GM11168 (cell line): ENCODE results near the gene PDZD4.
"Not testable (repeated sequence)": the region's sequence is repeated elsewhere in the genome, so short reads cannot be mapped to it uniquely, and the experiment has no call there.

ENCODE experiments used
- in situ Hi-C: fragments of 300-500 bp; cut with MboI; formaldehyde crosslinking; loops from one replicate; pipeline ENCODE4 v1.12.0; 2022; ENCODE audit warnings: low sequenced_read_pairs; ENCODE audit not compliant: unreplicated experiment

Gene PDZD4

DNA sequence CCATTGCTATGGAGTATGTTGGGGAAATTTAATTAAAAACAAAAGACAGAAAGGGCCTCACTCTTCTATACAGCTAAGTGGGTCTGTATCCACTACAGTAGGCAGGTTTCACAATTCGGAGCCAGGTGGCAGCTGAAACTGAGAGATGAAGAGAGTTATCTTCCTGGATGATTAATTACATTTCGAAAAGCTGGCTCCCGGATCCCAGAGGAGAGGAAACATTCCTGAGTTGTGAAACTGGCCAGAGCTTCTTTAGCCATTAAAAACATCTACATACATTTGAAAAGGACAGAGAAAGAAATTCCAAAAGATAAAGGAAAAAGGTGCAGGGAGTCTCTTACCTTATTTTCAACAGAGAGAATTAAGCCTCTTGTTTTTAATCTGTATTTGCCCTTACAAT lies 15.5 kb upstream of the PDZD4 start:
- in situ Hi-C loops: no loop called here

- in situ Hi-C loops: no loop called here
Observed at GRCh38 chrX:153845195-153845594, 14.9 kb upstream of the PDZD4 start.

DNA sequence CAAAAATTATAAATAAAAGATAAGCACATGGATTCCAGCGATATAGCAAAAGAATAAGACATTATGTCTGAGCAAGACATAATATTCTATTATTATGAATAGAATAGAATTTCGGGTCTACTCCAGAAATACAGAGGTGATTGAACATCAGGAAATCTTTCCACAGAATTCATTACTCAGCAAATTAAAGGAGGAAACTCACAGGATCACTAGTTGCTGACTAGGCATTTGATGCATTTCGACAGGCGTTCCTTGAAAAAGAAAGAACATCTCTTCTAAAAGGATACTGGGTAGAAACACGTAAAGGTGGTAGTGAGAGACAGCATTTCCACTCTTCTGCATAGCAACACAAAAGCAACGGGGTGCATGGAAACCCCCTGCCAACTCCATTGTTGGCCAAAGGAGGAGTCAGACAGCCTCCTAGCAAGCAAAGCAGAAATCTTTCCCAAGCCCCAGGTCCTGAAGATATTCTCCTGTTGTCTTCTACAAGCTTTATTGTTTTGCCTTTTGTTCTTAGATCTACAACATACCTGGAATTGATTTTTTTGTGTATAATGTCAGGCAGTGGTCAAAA lies 14.3 kb upstream of the PDZD4 start:
- in situ Hi-C loops: no loop called here

DNA sequence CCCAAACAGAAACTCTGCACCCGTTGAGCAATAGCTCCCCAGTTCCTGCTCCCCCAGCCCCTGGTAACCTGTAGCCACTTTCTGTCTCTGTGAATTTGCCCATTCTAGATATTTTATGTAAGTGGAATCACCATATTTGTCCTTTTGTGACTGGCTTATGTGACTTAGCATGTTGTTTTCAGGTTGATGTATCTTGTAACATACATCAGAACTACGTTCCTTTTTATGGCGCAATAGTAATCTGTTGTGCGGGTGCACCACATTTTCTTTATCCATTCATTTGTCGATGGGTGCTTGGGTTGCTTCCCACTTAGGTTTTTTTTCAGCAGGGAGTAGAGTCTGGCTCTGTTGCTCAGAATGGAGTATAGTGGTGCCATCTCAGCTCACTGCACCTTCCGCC lies 6.6 kb upstream of the PDZD4 start:
- in situ Hi-C loops: no loop called here

DNA sequence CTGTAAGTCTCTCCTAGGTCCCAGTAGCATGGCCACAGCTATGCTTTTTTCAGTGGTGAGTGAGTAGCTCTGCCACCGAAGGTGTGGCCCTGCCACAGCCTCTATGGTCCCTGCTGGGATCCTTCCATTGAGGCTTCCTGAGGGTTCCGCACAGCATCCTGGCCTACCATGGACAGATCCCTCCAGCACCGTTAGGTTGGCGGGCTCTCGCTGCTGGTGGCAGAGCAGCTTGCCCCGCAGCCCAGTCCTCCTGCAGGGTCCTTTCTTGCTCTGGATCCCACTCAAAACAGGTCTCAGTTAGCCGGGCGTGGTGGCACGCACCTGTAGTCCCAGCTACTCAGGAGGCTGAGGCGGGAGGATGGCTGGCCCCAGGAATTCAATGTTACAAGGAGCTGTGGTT lies 2.4 kb upstream of the PDZD4 start:
- in situ Hi-C loops: no loop called here

DNA sequence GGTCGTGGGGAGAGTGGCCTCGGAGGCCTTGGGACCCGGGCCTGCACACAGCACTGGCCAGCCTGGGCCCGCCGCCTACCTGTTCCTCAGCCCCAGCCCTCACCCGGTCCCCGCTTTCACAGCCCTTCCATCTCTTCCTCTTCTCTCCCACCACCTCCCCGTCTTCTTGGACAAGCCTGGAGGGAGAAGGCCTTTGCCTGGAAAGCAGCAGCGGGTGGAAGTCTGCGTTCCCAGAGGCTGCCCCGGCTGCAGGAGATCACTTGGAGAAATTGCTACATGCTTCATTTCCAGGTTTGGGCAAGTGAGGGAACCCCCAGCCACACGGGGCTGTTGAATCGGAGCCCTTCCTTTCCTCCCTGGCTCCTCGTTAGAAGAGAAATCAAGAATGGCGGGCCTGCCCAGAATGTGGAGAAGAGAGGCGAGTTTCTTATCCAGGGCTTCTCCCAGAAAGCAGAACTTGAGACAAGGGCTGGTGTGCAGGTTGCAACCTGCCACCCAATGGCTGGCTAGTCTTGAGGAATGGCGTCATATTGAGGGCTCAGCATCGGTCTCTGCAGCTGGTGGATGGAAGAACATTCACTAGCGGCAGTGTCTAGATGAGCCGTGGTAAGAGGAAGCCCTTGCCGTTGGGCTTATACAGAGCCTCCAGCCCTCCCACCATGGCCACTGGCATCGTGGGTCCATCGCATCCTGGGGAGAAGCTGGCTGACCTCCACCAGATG lies 1.2 kb upstream of the PDZD4 start:
- in situ Hi-C loops: no loop called here

DNA sequence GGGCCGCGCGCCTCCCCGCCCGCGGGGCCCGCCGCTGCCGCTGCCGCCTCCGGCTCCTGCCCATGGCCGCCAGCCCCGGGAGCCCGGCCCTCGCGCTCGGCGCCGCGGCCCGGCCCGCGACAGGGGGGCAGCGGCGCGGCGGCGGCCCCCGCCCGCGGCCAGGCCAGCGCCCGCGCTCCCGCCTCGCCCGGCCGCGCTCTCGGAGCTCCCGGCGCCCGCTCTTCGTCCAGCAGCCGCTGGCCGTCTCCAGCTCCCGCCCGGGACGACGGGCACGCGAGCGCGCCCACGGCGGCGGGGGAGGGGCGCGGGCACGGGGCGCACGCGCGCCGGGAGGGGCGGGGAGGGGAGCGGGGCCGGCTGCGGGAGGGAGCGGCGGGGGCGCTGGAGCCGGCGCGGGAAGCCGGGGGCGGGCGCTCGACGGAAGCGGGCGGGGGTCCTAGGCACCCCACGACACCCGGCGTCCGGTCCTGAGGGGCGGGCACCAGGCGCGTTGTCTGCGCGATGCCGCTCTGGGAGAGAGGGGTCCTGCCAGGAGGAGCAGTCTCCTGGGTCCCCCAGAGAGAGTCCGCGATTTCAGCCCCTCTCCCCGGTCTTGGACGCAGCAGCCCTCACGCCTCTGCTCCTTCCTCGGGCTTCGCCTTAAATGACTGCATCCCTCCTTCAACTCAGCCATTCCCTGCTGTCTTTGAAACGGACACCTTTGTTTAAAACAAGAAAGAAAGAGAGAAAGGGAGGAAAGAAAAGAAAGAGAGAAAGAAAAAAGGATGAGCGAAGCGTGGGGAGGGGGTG lies 490 bp upstream of the PDZD4 start:
- in situ Hi-C loops: no loop called here

- in situ Hi-C loops: no loop called here
Observed at GRCh38 chrX:153829549-153829798, 870 bp downstream of the PDZD4 start.

DNA sequence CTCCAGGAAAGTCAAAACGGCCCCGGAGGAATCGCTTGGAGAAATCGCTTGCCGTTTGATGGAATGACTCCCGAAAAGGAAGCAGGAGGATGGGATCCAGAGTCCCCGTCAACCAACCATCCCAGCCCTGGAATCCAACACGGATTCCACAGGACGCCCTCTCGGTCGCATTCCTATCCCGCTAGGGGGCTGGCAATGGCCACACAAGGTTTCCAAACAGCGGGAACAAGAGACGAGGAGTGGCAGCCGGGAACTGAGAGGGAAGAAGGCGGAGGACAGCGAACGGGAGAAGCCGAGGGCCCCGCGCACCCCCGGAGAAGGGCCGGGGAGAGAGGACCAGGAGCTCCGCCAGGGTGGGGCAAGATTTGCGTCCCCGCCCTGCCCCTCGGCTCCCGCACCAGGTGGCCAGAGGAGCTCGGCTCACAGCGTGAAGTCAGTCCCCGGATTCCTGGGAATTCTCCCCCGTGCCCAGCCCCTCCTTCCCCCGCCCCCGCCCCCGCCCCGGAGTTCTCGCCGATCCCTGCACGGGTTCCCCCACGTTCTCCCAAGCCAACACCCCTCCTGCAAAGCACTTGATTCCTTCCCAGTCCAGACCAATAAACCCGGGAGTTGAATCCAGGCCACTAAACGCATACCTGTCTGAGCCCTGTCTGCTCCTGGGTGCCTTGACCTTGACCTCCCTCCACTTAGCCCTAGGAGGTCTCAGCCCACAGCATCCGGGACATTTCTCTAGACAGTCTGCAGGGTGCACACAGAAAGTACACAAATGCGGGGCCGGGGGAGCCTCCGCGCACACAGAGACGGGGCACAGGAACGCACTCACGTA lies 1.4 kb downstream of the PDZD4 start:
- in situ Hi-C loops: no loop called here

DNA sequence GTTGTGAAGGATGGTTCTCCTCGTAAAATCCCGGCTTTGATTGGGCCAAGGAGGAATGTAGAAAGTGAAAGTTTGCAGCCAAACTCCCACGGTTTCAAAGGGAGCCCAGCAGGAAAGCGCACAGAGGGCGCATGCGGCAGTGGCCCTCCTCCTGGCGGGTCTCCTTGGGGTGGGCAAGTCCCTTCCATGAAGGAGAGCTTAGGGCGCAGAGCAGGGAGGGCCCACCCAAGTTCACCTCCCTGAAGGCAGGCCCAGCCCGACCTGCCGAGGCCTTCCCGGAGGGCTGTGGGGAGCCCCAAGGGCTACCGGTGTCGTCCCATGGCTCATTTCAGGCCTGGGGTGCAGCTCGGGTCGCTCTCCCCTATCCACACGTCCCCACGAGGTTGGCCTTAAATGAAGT lies 2.0 kb downstream of the PDZD4 start:
- in situ Hi-C loops: no loop called here

DNA sequence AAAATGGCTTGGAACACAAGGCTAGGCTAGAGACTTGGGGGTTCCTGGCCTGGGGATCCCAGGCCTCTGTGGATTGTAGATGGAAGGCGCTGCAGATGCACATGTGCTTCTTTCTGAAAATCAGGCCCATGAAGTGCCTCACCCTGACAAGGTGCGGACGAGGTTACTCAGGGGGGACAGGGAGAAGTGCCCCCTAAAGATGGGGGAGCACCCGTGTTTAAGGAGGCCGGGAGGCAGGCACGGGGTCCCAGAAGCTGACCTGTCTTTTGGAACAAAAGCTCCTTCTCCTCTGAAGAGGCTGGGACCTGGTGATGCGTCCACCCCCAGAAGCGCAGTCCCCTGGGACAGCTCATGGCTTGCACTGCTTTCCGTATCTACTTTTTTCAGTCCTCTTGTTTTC lies 2.4 kb downstream of the PDZD4 start:
- in situ Hi-C loops: no loop called here

- in situ Hi-C loops: no loop called here
Observed at GRCh38 chrX:153827016-153827415, 3.3 kb downstream of the PDZD4 start.

- in situ Hi-C loops: no loop called here
Observed at GRCh38 chrX:153825042-153825441, 5.3 kb downstream of the PDZD4 start.

- in situ Hi-C loops: no loop called here
Observed at GRCh38 chrX:153824348-153824747, 6.0 kb downstream of the PDZD4 start.

DNA sequence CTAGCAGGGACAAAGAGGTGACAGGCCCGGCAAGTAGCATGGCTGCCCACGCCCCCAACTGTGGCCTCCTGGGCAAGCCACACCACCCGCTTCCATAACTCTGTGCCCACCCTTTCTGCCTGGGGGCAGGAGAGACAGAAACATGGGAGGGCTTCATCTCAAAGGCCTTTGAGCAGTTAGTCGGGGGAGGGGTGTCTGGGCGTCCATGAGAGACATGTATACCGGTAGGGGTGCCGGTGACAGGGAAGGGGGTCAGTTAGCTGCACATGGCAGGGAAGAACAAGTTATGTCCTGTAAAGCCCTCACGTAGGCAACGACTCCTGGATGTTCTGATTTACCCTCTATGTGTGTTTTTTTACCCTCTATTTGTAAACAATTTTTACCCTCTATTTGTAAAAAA lies 9.3 kb downstream of the PDZD4 start:
- in situ Hi-C loops: no loop called here

- in situ Hi-C loops: no loop called here
Observed at GRCh38 chrX:153820601-153821000, 9.7 kb downstream of the PDZD4 start.

DNA sequence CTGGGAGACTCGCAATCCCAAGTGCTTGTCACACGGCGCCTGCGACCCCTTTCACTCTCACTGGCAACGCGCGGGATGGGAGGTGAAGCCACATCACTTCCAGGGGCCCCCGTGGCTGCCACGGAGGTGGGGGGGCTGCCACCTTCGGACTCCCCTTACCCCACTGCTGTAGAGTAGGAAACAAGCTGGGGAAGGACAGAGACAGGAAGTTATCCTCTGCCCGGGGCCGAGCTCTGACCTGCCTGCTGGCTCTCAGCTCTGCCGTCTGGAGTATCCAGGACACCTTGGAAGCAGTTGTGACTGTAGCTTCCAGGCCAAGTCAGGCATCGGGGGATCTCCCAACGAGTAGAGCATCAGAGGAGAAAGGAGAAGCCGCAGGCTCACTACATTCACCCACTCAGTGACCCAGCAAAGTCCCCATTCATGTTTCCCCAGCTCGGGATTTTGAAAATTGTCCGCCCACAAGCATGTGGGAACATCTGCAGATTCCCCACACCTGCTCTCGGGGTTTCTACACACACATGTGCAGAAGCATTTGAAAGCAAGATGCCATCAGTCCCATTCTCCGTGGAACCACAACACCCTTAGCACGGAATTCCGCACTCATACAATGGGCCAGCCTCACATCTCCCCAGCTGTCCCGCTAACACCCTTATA lies 10.8 kb downstream of the PDZD4 start:
- in situ Hi-C loops: no loop called here

GRCh38 chrX:153818571-153819383 lies 11.6 kb downstream of the PDZD4 start:
- in situ Hi-C loops: no loop called here

DNA sequence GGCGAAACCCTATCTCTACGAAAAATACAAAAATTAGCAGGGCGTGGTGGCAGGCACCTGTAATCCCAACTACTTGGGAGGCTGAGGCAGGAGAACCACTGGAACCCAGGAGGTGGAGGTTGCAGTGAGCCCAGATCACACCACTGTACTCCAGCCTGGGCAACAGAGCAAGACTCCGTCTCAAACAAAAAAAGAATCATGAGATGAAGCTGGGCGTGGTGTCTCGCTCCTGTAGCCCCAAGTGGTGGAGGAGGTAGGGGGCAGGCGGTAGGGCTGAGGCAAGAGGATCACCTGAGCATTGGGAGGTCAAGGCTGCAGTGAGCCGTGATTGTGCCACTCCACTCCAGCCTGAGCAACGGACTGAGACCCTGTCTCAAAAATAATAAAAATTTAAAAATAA lies 12.3 kb downstream of the PDZD4 start:
- in situ Hi-C loops: not testable (repeated sequence)
